Mononuclear cell (primary cell): ENCODE data around the gene PTPRN2. TPM values are rescaled to one million over a fixed set of nuclear protein-coding genes. Genes with fewer than 3 reads are reported as not detected.

ENCODE experiments used
- H3K27me3 ChIP-seq: 2 replicates; pipeline ENCODE4 v1.6.0; 2011; ENCODE audit warnings: low read length, control low read depth; ENCODE audit not compliant: insufficient read depth
- H3K4me1 ChIP-seq: 2 replicates; pipeline ENCODE4 v1.5.1; 2011; ENCODE audit warnings: mild to moderate bottlenecking, low read length, control low read depth; ENCODE audit not compliant: insufficient read depth
- H3K4me3 ChIP-seq: 2 replicates; pipeline ENCODE4 v1.5.1; 2011; ENCODE audit warnings: mild to moderate bottlenecking, low read length, moderate library complexity
- H3K9me3 ChIP-seq: 2 replicates; pipeline ENCODE4 v1.5.1; 2011; ENCODE audit warnings: low read depth, mild to moderate bottlenecking, control low read depth, low read length
- total RNA-seq: library from RNA; depleted of rRNA; stranded (reverse); fragments of >200 nt; gene quantifications from one replicate; pipeline ENCODE4 v1.2.3, GENCODE V29; 2012

The PTPRN2 gene
- total RNA-seq, 1 donor: 0.31 TPM

DNA sequence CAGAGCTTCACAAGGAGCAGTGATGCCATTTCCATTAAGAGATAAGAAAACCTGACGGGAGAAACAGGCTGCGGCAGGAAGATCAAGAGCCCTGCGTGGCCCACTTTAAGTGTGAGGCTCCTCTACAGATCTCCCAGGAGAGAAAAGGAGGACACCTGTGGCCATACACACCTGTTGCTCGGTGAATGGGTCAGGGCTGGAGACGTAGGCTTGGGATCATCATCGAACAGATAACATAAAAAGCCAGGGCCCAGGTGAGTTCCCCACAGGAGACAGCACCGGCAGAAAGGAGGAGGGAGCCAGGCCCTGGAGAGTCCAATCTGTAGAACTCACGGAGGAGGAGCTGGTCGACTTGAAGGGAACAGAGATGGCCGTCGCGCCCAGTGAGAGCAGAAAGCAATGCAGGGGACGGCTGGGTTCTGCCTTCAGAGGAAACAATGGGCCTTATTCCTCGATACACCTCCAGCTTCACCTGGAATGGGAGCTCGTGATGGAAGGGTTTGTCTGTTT lies 694.0 kb downstream of the PTPRN2 start:
- Histone ChIP-seq H3K9me3 (no peaks in the 10 kb centered on the region), H3K27me3 (no peaks in the 10 kb centered on the region), H3K4me1 (no peaks in the 10 kb centered on the region), H3K4me3 (no peak overlapping the region)

DNA sequence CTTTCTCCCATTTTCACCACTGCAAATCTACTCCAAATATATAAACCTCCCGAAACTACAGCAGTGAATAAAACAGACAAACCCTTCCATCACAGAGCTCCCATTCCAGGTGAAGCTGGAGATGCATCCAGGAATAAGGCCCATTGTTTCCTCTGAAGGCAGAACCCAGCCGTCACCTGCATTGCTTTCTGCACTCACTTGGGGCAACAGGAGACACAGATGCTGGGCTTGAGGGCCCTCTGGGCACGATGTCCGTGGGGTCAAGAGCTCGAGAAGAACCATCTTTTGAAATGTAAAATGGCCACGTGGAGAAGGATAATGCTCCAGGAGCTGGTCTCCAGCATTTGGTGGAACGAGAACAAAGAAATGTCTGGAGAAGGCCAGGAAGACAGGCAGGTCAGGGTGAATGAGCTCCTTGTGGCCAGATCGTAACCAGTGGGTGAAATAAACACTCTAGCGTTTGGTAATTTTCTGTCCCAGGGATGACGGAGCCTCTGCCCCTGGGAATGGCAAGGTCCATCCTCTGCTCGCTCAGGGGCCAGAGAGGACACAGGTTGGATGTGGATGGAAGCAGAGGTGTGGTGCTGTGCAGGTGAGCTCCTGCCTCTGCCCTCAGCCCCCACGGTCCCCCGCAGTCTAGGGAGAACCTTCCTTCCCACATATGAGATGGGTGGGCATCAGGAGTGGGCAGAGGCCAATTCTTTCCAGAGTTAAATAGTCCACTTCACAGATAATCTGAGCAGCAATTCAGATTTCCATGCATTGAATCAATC lies 694.7 kb downstream of the PTPRN2 start:
- Histone ChIP-seq H3K27me3 (no peaks in the 10 kb centered on the region), H3K4me3 (no peak overlapping the region), H3K4me1 (no peaks in the 10 kb centered on the region), H3K9me3 (no peaks in the 10 kb centered on the region)

DNA sequence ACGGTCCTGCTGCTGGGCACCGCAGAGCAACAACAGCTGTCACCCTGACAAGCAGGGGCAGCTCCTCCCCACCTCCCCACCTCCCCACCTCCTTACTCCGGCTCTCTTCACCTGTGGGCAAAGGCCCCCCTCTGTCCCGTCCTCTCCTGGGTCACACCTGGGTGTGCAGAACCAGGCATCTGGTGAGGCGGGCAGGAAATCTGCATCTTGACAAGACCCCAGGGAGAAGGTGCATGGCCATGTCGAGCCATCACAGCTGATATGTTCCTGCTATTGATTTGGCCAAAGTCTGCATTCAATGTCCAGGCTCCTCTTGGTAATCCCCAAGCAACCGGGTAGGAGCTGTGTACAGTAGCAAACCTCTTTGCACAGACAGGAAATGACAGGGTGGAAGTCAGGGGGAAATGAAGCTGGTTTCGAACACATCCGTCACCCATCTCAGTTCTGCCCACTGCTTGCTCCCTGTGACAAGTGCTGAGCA lies 696.7 kb downstream of the PTPRN2 start:
- Histone ChIP-seq H3K4me3 (no peak overlapping the region), H3K9me3 (no peaks in the 10 kb centered on the region), H3K4me1 (no peaks in the 10 kb centered on the region), H3K27me3 (no peaks in the 10 kb centered on the region)

DNA sequence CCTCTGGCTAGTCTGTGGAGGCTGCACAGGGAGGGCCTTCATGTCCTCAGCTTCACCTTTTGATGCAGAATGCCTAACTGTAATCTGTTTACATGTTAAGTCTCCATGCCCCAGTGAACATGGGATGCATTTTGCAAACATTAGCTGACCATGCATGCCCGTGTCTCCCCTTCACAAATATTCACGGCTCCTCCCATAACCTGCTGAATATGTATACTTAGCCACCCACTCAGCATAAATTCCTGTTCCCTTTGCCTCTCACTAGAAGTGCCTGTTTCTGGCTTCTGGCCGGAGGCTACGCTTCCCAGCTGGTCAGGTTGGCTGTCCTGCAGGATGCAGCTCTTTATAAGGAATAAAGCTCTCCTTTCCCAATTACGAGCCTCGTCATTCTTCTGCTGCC lies 698.1 kb downstream of the PTPRN2 start:
- Histone ChIP-seq H3K27me3 (no peaks in the 10 kb centered on the region), H3K9me3 (no peaks in the 10 kb centered on the region), H3K4me1 (no peaks in the 10 kb centered on the region), H3K4me3 (no peak overlapping the region)

DNA sequence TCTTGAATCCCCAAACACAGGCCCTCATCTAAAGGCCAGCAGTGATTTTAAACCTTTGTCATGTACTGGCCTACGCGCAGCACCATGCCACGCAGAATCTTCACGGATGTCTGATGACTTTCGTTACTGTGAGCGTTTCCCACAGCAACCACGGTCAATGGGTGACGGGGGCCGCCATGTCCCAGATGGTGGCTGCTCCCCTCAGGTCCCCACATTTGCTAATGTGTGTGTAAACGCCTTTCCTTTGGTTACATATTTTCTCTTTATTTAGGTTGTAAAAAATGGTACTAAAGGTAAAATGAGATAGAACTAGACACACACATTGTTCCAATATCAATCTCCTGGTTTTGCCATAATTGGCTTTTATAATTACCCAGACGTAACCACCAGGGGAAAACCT lies 699.0 kb downstream of the PTPRN2 start:
- no peak overlapping the region for H3K4me3 ChIP-seq
- peaks cover 2% of the 10 kb centered on the region for H3K9me3 ChIP-seq
- H3K4me1 ChIP-seq: no peaks in the 10 kb centered on the region

DNA sequence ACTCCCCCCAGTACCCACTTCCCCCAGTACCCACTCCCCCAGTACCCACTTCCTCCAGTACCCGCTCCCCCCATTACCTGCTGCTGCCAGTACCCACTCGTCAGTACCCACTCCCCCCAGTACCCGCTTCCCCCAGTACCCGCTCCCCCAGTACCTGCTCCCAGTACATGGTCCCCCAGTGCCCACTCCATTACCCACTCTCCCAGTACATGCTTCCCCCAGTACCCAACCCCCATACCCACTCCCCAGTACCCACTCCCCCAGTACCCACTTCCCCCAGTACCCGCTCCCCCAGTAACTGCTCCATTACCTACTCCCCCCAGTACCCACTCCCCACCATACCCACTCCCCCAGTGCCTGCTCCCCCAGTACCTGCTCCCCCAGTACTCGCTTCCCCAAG lies 700.2 kb downstream of the PTPRN2 start:
- H3K9me3 ChIP-seq: peaks cover 9% of the 10 kb centered on the region
- no peaks in the 10 kb centered on the region for H3K27me3 ChIP-seq
- no peaks in the 10 kb centered on the region for H3K4me1 ChIP-seq
- H3K4me3 ChIP-seq: no peak overlapping the region

More for the DNA sequence above, 699.0 kb downstream of the PTPRN2 start:
- no peaks in the 10 kb centered on the region for H3K27me3 ChIP-seq

DNA sequence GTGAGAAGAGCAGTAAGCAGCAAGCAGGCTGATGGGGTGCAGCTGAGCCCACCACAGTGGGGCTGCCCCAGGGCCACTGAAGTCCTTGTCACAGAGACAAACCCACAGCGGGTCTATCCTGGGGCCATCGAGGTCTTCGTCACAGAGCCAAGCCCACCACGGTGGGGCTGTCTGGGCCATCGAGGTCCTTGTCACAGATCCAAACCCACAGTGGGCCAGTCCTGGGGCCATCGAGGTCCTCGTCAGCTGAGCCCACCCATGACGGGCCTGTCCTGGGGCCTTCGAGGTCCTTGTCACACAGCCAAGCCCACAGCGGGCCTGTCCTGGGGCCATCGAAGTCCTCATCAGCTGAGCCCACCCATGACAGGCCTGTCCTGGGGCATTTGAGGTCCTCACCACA lies 700.9 kb downstream of the PTPRN2 start:
- peaks cover 9% of the 10 kb centered on the region for H3K9me3 ChIP-seq

DNA sequence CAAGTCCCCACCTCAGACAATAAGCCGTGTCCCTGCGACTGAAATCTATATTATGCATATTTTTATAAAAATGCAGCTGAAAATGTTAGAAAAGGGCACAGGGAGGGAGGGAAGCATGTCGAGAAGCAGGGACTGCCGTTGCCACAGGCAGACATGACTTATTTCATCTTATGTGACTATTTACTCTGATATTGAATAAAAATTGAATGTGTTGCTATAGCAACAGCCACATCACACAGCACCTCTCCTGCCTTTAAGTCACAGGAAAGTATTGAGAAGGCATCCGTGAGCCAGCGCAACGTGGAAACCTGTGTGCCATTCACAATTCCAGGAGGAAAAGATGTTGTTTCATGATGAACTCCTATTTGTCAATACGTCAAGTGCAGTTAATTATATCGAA lies 701.4 kb downstream of the PTPRN2 start:
- peaks cover 9% of the 10 kb centered on the region for H3K9me3 ChIP-seq
- no peak overlapping the region for H3K4me3 ChIP-seq
- H3K4me1 ChIP-seq: no peaks in the 10 kb centered on the region
- H3K27me3 ChIP-seq: no peaks in the 10 kb centered on the region

More for the DNA sequence above, 700.9 kb downstream of the PTPRN2 start:
- Histone ChIP-seq H3K4me1 (no peaks in the 10 kb centered on the region), H3K27me3 (no peaks in the 10 kb centered on the region), H3K4me3 (no peak overlapping the region)

DNA sequence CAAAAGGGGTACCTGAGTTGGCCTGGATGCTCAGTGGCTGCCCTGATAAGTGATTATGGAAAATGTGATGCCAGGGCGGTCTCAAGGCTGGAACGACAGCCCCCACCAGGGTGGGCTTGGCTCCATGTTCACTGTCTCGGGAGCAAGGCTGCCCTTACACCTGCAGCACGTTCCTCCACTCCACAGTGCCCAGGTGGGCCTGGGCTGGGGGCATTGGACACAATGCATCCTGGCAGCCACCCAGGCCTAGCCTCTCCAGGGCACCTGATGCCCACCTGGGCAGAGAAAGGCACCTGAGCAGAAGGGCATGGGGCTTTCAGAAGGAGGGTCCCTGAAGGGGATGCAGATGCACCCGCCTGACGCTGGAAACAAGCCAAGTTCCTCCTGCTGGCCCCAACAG lies 702.5 kb downstream of the PTPRN2 start:
- H3K4me3 ChIP-seq: no peak overlapping the region
- H3K4me1 ChIP-seq: no peaks in the 10 kb centered on the region
- peaks cover 9% of the 10 kb centered on the region for H3K9me3 ChIP-seq
- H3K27me3 ChIP-seq: no peaks in the 10 kb centered on the region

DNA sequence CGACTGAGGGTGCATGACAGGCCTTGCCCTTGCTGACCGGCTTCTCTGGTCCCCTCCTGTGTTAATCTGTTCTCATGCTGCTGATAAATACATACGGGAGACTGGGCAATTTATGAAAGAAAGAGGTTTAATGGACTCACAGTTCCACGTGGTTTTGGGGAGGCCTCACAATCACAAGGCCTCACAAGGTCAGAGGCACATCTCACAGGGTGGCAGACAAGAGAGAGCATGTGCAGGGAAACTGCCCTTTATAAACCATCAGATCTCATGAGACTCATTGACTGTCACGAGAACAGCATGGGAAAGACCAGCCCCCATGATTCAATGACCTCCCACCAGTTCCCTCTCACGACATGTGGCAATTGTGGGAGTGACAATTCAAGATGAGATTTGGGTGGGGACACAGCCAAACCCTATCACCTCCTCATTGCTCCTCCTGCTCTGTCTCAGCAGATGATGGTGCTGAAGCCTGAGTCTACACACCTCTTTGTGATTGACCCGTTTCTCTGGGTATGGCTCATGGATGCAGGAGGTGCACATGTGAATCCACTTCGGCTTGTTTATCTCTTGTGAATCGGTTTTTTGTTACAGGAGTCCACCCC lies 703.1 kb downstream of the PTPRN2 start:
- H3K4me1 ChIP-seq: no peaks in the 10 kb centered on the region
- H3K27me3 ChIP-seq: no peaks in the 10 kb centered on the region
- peaks cover 9% of the 10 kb centered on the region for H3K9me3 ChIP-seq
- H3K4me3 ChIP-seq: no peak overlapping the region

DNA sequence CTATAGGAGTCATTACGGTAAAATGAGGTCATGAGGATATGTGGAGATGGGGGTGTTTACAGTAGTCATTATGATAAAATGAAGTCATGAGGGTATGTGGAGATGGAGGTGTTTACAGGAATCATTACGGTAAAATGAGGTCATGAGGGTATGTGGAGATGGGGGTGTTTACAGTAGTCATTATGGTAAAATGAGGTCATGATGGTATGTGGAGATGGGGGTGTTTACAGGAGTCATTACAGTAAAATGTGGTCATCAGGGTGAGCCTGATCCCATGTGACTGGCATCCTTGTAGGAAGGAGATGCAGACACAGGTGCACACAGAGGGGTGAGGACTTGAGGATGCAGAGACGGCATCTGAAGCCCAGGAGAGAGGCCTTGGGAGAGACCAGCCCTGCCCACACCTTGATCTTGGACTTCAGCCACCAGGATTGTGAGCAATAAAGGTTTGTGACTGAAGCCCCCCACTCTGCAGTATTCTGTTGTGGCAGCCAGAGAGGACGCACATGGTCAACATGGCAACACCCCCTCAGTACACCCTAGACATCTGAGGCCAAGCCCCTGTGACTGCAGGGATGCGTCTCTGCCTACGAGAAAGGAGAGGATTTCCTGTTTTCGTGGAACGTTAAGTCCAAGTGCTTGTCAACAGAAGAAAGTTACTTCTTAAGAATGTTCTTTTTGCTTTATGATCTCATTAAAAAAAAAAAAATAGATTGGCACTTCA lies 706.4 kb downstream of the PTPRN2 start:
- H3K27me3 ChIP-seq: no peaks in the 10 kb centered on the region
- H3K4me1 ChIP-seq: no peaks in the 10 kb centered on the region
- H3K4me3 ChIP-seq: no peak overlapping the region
- peaks cover 9% of the 10 kb centered on the region for H3K9me3 ChIP-seq

DNA sequence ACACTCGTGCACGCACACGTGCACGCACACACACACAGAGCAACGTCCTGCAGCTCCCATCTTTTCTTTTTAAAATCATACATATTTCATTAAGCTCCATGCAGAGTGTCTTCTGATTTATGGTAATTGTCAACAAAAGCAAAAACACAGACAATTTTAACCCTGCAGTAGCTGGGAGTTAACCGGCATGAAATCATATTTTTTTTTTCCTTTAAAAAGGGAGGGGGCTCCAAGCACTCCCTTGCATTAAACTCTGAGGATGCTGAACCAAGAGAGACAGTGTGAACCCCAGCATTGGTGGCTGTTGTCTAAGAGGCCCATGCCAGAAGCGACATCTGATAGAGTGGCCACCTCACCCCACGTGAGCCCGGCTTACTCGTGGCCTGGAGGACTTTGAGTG lies 708.2 kb downstream of the PTPRN2 start:
- Histone ChIP-seq H3K9me3 (peaks cover 9% of the 10 kb centered on the region), H3K27me3 (no peaks in the 10 kb centered on the region), H3K4me1 (peaks cover 7% of the 10 kb centered on the region), H3K4me3 (no peak overlapping the region)

DNA sequence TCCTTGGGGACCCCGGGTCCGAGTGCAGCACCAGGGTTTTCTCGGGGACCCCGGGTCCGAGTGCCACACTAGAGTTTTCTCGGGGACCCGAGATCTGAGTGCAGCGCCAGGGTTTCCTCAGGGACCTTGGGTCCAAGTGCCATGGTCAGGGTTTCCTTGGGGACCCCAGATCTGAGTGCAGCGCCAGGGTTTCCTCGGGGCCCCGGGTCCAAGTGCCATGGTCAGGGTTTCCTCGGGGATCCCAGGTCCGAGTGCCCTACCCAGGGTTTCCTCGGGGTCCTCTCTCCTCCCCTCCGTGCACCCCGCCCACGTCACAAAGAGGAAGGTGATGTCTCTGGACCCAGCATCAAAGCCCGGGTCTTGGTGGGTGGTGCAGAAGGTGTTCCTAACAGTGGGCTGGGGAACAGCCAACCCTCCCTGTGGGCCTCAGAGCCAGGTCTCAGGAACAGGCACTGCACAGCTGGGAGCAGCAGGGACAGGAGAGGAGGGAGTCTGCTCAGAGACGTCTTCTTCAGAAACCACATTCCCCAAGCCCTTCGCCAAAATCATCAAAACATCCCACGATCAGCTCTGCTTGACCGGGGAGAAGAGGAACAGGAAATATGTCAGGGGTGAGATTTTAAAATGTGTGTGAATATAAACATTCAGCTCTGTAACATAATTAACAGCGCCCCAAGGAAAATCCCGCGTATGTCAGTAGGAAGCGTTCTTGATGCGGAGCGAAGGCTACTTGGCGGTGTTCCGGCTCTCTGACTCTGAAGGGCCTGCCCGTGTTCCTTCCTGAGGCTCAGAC lies 710.1 kb downstream of the PTPRN2 start:
- Histone ChIP-seq H3K27me3 (no peaks in the 10 kb centered on the region), H3K9me3 (no peaks in the 10 kb centered on the region), H3K4me3 (no peak overlapping the region), H3K4me1 (peaks cover 7% of the 10 kb centered on the region)

DNA sequence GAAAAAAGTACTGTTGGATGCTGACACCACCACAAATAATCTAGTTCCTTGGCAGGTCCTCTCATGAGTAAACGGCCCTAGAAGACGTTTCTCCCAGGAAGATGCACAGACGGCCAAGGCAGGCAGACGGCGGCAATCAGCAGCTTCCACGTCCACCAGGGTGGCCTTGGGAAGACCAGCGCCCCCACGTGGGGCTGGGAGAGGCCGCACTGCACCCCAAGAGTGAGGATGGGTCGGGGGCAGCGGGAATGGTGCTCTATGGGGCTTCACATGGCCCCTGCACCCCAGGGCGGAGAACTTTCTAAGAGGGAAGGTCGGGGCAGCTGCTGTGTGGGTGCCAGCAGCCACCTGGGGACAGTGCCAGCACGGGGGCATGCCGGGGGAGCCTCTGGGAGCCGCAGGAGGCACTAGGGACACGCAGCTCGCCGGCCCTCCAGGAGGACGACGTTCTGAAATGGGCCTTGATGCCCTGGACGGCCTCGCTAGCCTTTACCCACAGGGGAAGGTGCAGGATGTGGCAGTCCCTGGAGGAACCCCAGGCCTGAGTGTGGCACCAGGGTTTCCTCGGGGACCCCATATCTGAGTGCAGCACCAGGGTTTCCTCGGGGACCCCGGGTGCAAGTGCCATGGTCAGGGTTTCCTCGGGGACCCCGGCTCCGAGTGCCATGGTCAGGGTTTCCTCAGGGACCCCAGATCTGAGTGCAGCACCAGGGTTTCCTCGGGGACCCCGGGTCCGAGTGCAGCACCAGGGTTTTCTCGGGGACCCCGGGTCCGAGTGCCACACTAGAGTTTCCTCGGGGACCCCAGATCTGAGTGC lies 710.9 kb downstream of the PTPRN2 start:
- H3K9me3 ChIP-seq: no peaks in the 10 kb centered on the region
- H3K4me3 ChIP-seq: no peak overlapping the region
- no peaks in the 10 kb centered on the region for H3K27me3 ChIP-seq
- peaks cover 7% of the 10 kb centered on the region for H3K4me1 ChIP-seq
